ENCODE data around the gene EME2. TPM values are rescaled to one million over a fixed set of nuclear protein-coding genes. Genes with fewer than 3 reads are reported as not detected.

Gene EME2
- total and polyA plus RNA-seq, 4 donors, result 1.4 to 9.0 (median 3.0) TPM

GRCh38 chr16:1762879-1763520 is 9.6 kb upstream of the EME2 start:
- Histone ChIP-seq H3K27me3 (ENCODE audit: control insufficient read depth in 4 of 4, insufficient read depth in 4 of 4, low read length in 3 of 4) (no peaks in the 10 kb centered on the region), H3K36me3 (ENCODE audit: control insufficient read depth in 4 of 4, insufficient read depth in 3 of 4, low read depth in 1 of 4, low read length in 3 of 4) (peaks cover 7 to 62% (median 18%) of the 10 kb centered on the region in 4 donors), H3K27ac (ENCODE audit: low read depth in 1 of 2, low read length in 2 of 2) (no peak overlapping the region), H3K9ac (ENCODE audit: low read depth in 1 of 2, low read length in 2 of 2) (no peak overlapping the region), H3K4me1 (ENCODE audit: control insufficient read depth in 4 of 4, insufficient read depth in 4 of 4, low read length in 3 of 4) (no peaks in the 10 kb centered on the region), H3K9me3 (ENCODE audit: control insufficient read depth in 4 of 4, low read length in 3 of 4) (no peaks in the 10 kb centered on the region), H3K4me3 (ENCODE audit: low read depth in 1 of 3, low read length in 3 of 3) (no peak overlapping the region)
- WGBS, result 87% methylated on average over 24 of the region's 24 CpGs
- peak; percentile 59 for DNase-seq (ENCODE audit: low spot score)
- TF ChIP-seq HNF4G (IDR thresholded peaks at IDR 0.05) (no peak), CTCF (IDR thresholded peaks at IDR 0.05; ENCODE audit: low read depth, low read length, missing input control) (no peak), YY1 (IDR thresholded peaks at IDR 0.05) (no peak), JUND (IDR thresholded peaks at IDR 0.05) (no peak), REST (IDR thresholded peaks at IDR 0.05) (no peak)

GRCh38 chr16:1763521-1764511 is 8.8 kb upstream of the EME2 start:
- H3K36me3 ChIP-seq (ENCODE audit: control insufficient read depth in 4 of 4, insufficient read depth in 3 of 4, low read depth in 1 of 4, low read length in 3 of 4), result peaks cover 7 to 66% (median 18%) of the 10 kb centered on the region in 4 donors
- no peak for DNase-seq (ENCODE audit: low spot score)

More at GRCh38 chr16:1763521-1764511, 8.8 kb upstream of the EME2 start:
- Histone ChIP-seq H3K9ac (ENCODE audit: low read depth in 1 of 2, low read length in 2 of 2) (no peak overlapping the region), H3K27ac (ENCODE audit: low read depth in 1 of 2, low read length in 2 of 2) (no peak overlapping the region), H3K4me1 (ENCODE audit: control insufficient read depth in 4 of 4, insufficient read depth in 4 of 4, low read length in 3 of 4) (no peaks in the 10 kb centered on the region), H3K4me3 (ENCODE audit: low read depth in 1 of 3, low read length in 3 of 3) (no peak overlapping the region), H3K27me3 (ENCODE audit: control insufficient read depth in 4 of 4, insufficient read depth in 4 of 4, low read length in 3 of 4) (no peaks in the 10 kb centered on the region), H3K9me3 (ENCODE audit: control insufficient read depth in 4 of 4, low read length in 3 of 4) (no peaks in the 10 kb centered on the region)
- TF ChIP-seq YY1 (IDR thresholded peaks at IDR 0.05) (no peak), REST (IDR thresholded peaks at IDR 0.05) (no peak), MAX (IDR thresholded peaks at IDR 0.05) (no peak), HNF4G (IDR thresholded peaks at IDR 0.05) (no peak), FOXA2 (IDR thresholded peaks at IDR 0.05) (no peak), GABPA (IDR thresholded peaks at IDR 0.05 in 1 of 2, conservative IDR thresholded peaks at IDR 0.05 in 1 of 2) (no peak), RXRA (IDR thresholded peaks at IDR 0.05) (no peak), CTCF (IDR thresholded peaks at IDR 0.05; ENCODE audit: low read depth, low read length, missing input control) (no peak)
- WGBS, result 90% methylated on average over 81 of the region's 81 CpGs

Data from liver (tissue), 9 donors.